ENCODE results near the gene NANOS3.
A peak's percentile ranks its signal among the peaks of the same experiment; 100 is the strongest.

NANOS3 gene

GRCh38 chr19:13875824-13876223, 1.1 kb upstream of the NANOS3 start:
- no peak for DNase-seq (ENCODE audit: low read depth)
- no peak overlapping the region for H3K4me3 ChIP-seq (ENCODE audit: low read depth, low read length)
- no peak for TF ChIP-seq CTCF (IDR thresholded peaks at IDR 0.05; ENCODE audit: insufficient read depth, low read depth, low read length, missing control alignments)

- TF ChIP-seq CTCF (IDR thresholded peaks at IDR 0.05; ENCODE audit: insufficient read depth, low read depth, low read length, missing control alignments), result no peak
- no peak for DNase-seq (ENCODE audit: low read depth)
- H3K4me3 ChIP-seq (ENCODE audit: low read depth, low read length), result no peak overlapping the region
Observed at GRCh38 chr19:13877303-13877702, 369 bp downstream of the NANOS3 start.

GRCh38 chr19:13880059-13881043, 3.4 kb downstream of the NANOS3 start:
- DNase-seq (ENCODE audit: low read depth), result peak; percentile 96
- TF ChIP-seq CTCF (IDR thresholded peaks at IDR 0.05; ENCODE audit: insufficient read depth, low read depth, low read length, missing control alignments), result peak; percentile 99
- H3K4me3 ChIP-seq (ENCODE audit: low read depth, low read length), result no peak overlapping the region

- no peak overlapping the region for H3K4me3 ChIP-seq (ENCODE audit: low read depth, low read length)
Observed at GRCh38 chr19:13881251-13881691, 4.3 kb downstream of the NANOS3 start.

GRCh38 chr19:13881692-13882418, 4.9 kb downstream of the NANOS3 start:
- peak; percentile 35 for DNase-seq (ENCODE audit: low read depth)
- H3K4me3 ChIP-seq (ENCODE audit: low read depth, low read length), result no peak overlapping the region
- TF ChIP-seq CTCF (IDR thresholded peaks at IDR 0.05; ENCODE audit: insufficient read depth, low read depth, low read length, missing control alignments), result no peak

More at GRCh38 chr19:13881251-13881691, 4.3 kb downstream of the NANOS3 start:
- no peak for DNase-seq (ENCODE audit: low read depth)
- TF ChIP-seq CTCF (IDR thresholded peaks at IDR 0.05; ENCODE audit: insufficient read depth, low read depth, low read length, missing control alignments), result no peak

GRCh38 chr19:13882419-13882795, 5.5 kb downstream of the NANOS3 start:
- TF ChIP-seq CTCF (IDR thresholded peaks at IDR 0.05; ENCODE audit: insufficient read depth, low read depth, low read length, missing control alignments), result no peak
- no peak for DNase-seq (ENCODE audit: low read depth)
- H3K4me3 ChIP-seq (ENCODE audit: low read depth, low read length), result no peak overlapping the region
